HepG2 (cell line): ENCODE data around the gene SLX4. TPM values are rescaled to one million over a fixed set of nuclear protein-coding genes. Genes with fewer than 3 reads are reported as not detected.

Experiments used
- ATF4 ChIP-seq, 2 experiments: fragments of 450-650 bp in 1 of 2; sonication (generic) in 1 of 2; formaldehyde crosslinking; IDR thresholded peaks; 2 replicates each; pipeline versions ENCODE4 v1.5.0 to v1.8.0; 2020 to 2022; ENCODE audit warnings: mild to moderate bottlenecking in 1 of 2, missing genetic modification reagents in 1 of 2
- GMEB1 ChIP-seq: sonication (generic); formaldehyde crosslinking; IDR thresholded peaks from 2 replicates; pipeline ENCODE4 v1.5.1; 2020; ENCODE audit warnings: missing genetic modification reagents, mild to moderate bottlenecking, borderline replicate concordance
- TERF1 ChIP-seq: sonication (generic); formaldehyde crosslinking; IDR thresholded peaks from 2 replicates; pipeline ENCODE4 v1.8.0; 2022; ENCODE audit warnings: mild to moderate bottlenecking, missing genetic modification reagents, moderate library complexity
- ZNF280D ChIP-seq: sonication (generic); formaldehyde crosslinking; IDR thresholded peaks from 2 replicates; pipeline ENCODE4 v1.5.1; 2020; ENCODE audit warnings: mild to moderate bottlenecking, missing genetic modification reagents
- ZSCAN30 ChIP-seq: sonication (generic); formaldehyde crosslinking; IDR thresholded peaks from 2 replicates; pipeline ENCODE4 v1.5.0; 2020; ENCODE audit warnings: mild to moderate bottlenecking, missing genetic modification reagents
- polyA plus RNA-seq, 8 experiments: library from polyadenylated mRNA; depleted of rRNA in 3 of 8; stranded (reverse) in 7 of 8; unstranded in 1 of 8; fragments of >200 nt; fragmentation: Illumina TruSeq in 4 of 8; extraction: Trizol in 4 of 8; gene quantifications; 2 replicates each; pipeline versions ENCODE4 v1.2.1 to v1.2.3, GENCODE V29; 2011 to 2016; ENCODE audit warnings: low read depth in 4 of 8, missing spikeins in 1 of 8, mixed read lengths in 1 of 8; ENCODE audit not compliant: insufficient read depth in 1 of 8
- total RNA-seq, 5 experiments: library from RNA; depleted of rRNA; stranded (reverse); fragments of >200 nt; fragmentation: Illumina TruSeq; extraction: Trizol; gene quantifications; 2 replicates each; pipeline ENCODE4 v1.2.3, GENCODE V29; 2016; ENCODE audit warnings: low read depth in 1 of 5

SLX4 gene
- total and polyA plus RNA-seq, 2 of the 13 experiments (the other 11 are each of a cell fraction or from before 2014, with no cell fraction given): 1.1 to 3.6 TPM

- TF ChIP-seq TERF1 (CRISPR knock-in tag): no peak
- TF ChIP-seq GMEB1 (CRISPR knock-in tag): no peak
- no peak for TF ChIP-seq ZNF280D (CRISPR knock-in tag)
- TF ChIP-seq ZSCAN30 (CRISPR knock-in tag): no peak
- no peak for TF ChIP-seq ATF4 (CRISPR knock-in tag; IDR thresholded peaks at IDR 0.05)
- TF ChIP-seq, all 625 proteins: peak for 0
Observed at GRCh38 chr16:3564130-3564888, 47.1 kb downstream of the SLX4 start (continued).
